Measurements from ENCODE around the gene KRT34.

DNA sequence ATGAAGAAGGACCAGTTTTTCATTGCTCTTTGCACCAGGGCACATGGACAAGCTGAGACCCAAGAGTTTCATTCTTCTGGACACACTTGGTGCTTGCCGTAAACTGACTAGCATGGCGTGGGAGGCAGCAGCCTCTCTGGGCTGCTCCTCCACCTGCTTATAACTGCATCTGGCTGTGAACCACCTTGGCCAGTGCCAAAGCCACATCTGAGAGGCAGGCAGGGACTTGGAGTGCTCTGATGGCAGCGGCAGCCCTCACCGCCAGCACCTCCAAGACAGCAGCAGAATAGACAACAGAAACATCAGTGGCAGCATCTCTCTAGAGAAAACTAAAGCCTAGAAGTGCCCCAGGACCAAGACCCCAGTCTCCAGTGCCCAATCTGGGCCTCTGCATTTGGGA, 37.6 kb upstream of the KRT34 start:
- TF ChIP-seq, protein P1, sequence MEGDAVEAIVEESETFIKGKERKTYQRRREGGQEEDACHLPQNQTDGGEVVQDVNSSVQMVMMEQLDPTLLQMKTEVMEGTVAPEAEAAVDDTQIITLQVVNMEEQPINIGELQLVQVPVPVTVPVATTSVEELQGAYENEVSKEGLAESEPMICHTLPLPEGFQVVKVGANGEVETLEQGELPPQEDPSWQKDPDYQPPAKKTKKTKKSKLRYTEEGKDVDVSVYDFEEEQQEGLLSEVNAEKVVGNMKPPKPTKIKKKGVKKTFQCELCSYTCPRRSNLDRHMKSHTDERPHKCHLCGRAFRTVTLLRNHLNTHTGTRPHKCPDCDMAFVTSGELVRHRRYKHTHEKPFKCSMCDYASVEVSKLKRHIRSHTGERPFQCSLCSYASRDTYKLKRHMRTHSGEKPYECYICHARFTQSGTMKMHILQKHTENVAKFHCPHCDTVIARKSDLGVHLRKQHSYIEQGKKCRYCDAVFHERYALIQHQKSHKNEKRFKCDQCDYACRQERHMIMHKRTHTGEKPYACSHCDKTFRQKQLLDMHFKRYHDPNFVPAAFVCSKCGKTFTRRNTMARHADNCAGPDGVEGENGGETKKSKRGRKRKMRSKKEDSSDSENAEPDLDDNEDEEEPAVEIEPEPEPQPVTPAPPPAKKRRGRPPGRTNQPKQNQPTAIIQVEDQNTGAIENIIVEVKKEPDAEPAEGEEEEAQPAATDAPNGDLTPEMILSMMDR (IDR thresholded peaks at IDR 0.05 in 4 of 5, conservative IDR thresholded peaks at IDR 0.05 in 1 of 5) = no peak
- TF ChIP-seq POLR2A (IDR thresholded peaks at IDR 0.05) = no peak
